GM21786 (cell line): ENCODE measurements around the gene CARS1.

Experiments
- ATAC-seq: cut with Tn5 transposase; IDR thresholded peaks from one replicate; pipeline ENCODE4 v1.9.1; 2021; ENCODE audit not compliant: unreplicated experiment

CARS1 gene

DNA sequence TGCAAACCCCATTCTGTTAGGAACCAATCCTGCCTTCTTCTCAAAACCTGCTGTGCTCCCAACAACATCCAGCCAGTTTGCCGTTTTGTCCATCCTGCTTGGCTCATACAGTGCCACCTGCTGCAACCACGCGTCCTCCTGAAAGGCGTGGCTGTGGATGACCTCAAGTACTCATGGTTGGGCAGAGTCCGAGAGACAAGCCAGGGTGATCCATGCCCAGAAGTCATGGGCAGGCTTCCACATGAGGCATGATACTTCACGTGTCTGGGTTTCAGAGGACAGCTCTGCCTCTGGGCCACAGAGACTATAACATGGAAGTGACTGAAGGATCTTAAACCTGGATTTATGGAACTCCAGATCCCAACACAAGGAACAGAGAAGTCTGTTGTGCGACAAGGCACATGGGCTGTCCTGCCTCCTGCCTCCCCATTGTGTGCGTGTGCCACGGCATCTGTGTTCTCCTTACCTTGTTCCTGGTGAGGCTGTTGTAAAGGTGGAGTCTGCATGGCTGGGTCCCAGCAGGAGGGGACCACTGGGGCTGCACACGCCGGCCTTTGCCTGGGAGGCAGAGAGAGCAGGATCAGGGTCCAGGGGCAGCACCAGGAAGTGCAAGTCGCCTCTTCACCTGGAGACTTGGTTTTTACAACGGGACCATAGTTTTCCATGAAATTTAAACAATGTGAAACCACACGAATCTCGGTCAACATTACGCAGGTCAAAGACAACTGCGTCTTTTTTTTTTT, 15.4 kb downstream of the CARS1 start:
- ATAC-seq, result no peak

DNA sequence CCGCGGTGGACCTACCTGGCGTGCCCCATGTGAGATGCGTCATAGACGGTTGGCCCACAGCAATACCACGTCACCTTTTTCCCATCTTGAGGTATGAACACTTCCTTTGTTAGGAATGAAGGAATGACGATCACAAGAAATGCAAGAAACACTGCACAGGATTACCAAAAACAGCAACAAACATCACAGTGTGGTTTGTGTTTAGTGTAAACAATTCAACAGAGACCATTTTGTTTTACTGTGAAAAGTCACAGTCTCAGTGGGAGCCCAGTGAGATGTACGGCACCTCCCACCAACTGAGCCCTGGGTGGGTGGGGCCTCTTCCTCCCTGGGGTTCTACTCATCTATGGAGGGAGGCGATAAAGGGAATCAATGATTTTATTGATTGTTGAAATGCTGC, 16.3 kb downstream of the CARS1 start:
- no peak for ATAC-seq

DNA sequence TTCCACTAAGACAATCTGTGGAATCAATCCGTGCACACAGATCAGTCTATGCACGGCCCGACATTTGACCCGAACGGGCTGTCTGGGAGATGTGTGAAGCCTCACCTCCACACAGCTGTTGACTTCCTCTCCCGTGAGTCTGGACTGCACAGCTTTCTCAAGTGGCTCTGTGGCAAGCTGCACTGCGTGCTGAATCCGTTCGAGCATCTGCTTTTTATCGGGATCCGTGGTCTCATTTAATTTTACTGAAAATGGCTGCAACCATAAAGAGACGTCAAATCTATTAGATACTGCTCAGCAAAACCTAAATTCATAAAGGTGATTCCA, 19.3 kb downstream of the CARS1 start:
- ATAC-seq, result no peak

DNA sequence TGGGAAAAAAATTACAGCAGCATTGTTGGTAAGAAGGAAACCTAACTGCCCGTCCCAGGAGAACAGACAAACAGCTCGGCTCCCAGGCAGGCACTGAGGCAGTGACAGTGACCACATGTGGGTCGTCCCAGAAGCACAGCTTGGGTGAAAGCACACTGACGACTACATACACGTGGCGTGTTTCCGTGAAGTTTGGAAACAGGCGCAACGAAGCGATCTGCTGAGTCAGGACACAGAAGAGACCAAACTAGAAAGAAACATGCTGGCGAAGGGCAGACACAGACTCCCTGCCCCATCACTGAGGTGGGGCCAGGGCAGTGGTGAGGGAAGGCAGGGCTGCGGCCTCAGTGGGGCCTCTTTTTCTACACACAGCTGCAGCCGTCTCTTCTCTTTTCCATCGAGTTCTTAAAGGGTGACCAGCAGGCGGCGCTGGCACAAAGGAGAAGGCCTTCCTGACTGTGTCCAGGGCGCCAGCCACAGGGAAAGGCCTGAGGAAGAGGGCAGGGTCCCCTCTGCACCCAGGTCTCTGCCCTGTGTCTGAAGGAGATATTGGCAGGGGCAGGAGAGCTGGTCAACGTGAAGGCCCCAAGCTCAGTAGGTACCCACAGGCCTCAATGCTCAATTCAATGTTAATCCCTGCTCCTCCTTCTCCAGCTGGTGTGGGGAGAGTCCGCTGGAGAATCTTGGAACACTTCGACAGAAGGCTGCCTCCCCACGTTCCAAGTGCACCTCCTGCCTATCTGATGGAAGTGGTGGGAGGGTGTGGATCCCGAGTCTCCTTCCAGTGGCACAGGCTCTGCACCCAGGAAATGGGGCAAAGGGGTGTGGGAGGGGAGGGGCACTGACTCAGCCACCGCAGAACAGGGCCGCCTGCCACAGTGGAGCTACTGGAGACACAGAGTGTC, 19.9 kb downstream of the CARS1 start:
- ATAC-seq, result no peak

DNA sequence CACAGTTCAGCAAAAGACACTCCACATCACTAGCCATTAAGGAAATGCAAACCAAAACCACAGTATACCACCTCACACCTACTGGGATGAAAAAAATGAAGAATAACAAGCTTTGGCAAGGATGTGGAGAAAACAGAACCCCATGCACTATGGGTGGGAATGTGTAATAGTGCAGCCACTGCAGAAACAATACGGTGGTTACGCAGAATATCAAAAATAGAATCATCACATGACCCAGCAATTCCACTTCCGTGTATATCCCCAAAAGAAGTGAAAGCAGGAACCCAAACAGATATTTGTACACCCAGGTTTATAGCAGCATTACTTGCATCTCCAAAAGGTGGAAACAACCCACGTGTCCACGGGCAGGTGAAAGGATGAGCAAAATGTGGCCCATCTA, 20.8 kb downstream of the CARS1 start:
- ATAC-seq, result no peak

DNA sequence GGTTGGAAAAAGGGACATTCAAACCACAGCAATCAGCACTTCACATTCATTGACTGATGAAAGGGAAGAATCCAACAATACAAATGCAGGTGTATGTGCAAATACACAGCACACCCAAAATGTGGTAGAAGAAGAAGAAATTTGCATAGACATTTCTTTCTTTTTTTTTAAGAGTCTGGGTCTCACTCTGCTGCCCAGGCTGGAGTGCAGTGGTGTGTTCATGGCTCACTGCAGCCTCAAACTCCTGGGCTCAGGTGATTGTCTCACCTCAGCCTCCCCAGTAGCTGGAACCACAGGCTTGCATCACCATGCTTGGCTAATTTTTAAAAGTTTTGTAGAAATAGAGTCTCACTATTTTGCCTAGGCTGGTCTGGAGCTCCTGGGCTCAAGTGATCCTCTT, 21.9 kb downstream of the CARS1 start:
- no peak for ATAC-seq

DNA sequence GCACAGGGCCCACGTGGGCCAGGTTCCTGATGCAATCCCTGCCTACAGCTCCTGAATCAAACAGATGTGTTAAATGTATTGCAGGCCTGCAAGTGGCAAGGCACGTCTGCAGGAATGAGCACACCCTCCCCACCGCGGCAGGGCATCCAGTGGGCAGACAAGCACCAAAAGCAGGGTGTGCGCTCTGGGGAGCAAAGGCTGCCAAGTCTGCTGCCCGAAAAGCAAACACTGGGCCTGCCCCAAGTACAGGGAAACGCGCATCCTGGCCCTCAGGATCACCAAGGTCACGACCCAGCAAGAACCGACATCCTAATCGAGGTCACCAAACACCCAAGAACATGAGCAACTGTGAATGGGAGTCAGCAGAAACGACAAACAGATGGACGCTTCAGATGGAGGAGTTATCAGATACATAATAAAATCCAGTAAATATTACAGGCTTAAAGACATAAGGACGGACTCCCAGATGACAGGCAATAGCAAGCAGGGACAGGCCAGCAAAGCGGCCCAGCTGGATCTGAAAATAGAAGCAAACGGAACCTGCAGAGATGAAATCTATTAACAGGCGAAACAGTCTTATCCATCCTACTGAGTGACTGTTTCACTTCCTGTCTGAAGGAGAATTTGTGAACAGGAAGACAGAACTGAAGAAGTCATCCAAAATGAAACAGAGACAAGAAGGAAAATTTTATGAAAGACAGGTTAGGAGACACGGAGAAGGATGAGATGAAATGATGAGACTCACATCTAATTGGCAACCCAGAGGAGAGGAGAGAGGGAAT, 26.7 kb downstream of the CARS1 start:
- ATAC-seq, result no peak

DNA sequence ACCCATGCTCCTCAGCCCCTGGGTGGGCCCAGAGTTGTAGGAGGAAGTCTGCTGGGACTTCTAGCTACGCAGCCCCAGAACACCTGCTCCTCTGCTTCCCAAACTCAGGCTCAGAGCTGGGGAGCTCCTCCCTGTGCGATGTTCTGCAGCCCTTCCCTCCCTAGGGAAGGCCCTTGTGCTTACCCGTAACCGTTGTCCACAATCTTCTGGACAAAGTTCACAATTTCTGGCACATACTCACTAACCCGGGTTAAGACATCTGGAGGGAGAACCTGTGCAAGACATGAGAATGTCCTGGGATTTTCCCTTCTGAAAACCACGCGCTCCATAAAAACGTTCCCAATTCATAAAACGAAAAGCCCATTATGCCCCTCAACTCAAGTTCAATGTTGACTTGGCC, 28.4 kb downstream of the CARS1 start:
- no peak for ATAC-seq

DNA sequence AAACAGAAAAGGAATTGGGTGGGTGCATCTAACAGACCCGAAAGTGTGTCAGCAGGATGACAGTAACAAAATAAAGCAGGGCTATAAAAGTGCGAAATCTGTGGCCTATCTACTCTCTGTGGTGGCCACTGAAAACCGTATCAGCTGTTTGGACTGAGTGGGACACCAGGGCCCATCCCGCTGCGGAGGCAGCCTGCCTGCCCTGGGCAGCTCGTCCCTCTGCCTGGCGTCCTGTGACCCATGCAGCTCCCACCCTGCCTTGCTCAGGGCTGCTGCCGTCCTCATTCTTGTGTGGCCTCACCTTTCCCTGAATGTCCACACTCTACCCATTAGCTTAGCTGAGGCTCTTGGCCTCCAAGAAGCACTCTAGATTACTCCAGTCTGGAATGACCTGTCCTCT, 30.4 kb downstream of the CARS1 start:
- no peak for ATAC-seq

DNA sequence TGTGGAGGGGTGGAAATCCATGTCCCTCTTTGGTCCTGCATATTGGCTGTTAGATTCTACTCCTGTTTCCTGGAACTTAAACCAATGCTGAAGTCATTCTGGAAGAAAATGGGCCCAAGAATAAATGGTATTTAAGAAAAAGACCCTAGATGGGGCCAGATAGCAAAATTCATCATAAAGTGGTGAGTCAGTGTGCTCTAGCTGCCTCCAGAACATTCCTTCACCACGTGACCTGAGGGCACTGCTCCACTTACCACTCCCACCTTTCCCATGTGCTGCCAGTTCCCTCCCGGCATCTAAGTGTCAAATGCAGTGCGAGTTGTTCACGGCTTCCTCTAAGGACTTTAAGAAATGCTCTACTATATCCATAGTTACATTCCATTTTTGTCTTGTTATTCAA, 34.2 kb downstream of the CARS1 start:
- no peak for ATAC-seq

DNA sequence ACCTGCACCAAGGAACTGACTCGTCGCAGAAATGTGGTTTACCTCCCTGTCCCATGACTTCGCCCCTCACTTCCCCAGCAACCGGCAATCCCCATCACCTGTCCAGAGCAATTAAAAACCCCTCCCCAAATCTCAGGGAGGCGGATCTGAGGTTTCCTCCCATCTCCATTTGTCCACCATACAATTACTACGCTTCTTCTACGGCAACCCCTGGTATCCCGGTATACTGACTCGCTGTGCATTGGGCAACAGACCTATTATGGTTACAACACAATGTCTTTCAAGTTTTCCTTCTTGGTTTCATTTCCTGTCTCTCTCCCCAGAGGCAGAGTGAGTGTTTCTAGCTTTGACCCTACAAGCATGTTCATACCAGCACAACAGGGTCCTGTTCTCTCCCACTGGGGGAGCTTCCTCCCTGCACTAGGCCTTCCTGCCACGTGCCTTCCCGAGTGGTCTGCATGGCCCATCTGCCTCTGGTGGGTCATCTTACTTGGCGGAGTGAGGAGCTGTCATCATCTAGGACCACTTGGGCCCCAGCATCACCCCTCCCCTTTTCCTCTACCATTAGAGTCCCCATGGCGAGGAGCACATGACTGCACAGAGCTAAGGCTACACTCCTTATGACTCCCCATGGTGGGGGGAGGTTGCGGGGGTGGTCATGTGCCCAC, 34.8 kb downstream of the CARS1 start:
- peak; percentile 84 for ATAC-seq

DNA sequence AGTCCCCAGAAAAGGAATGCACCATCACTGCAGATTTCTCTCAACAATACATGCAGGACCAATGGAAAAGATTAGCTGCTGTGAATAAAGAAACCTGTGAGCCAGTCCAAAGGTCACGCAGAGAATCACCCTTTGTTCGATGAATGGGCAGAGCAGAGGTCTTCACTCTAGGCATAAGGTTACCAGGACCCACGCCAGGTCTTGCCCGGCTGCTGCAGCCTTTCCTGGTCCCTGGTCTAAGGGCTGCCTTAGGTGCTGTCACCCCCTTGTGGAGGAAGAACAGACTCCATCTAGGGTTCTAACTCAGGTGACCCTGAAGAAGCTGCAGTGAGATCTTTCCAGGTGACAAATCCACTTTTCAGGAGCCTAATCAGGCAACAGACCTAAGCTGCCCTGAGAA, 36.1 kb downstream of the CARS1 start:
- ATAC-seq, result no peak

DNA sequence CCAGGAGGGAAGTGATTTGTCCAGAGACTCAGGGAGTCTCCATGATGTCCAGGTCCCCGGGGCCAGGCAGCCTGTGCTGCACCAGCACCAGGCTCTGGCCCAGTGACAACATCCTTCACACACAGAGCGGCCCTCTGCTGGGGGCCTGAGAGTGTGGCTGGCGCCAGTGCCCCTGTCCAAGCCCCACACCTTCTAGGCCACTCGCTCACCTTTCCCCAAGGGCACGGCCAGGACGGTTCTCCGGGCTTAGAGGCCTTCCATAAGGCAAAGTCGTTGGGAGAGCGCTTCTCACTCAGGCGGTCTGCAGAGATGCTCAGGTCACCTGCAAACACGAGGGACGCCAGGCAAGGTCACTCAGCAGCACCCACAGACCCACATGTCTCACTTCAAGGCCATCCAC, 37.2 kb downstream of the CARS1 start:
- ATAC-seq, result no peak

DNA sequence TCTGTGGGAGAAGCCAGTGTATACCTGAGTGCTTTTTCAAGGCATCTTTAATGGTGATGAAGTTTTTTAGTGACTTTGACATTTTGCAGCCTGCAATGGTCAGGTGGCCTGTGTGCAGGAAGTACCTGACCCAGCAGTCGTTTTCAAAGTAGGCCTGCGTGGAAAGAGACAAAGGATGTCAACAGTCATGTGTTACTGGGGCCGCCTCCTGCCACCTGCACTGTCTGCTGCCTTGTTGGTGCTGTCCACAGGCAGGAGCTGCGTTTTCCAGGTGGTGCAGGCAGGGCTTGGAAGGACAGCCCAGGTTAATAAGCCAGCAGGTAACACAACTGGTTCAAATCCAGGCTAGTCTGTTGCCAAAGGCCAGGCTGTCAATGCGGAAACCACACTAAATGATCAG, 38.6 kb downstream of the CARS1 start:
- no peak for ATAC-seq

DNA sequence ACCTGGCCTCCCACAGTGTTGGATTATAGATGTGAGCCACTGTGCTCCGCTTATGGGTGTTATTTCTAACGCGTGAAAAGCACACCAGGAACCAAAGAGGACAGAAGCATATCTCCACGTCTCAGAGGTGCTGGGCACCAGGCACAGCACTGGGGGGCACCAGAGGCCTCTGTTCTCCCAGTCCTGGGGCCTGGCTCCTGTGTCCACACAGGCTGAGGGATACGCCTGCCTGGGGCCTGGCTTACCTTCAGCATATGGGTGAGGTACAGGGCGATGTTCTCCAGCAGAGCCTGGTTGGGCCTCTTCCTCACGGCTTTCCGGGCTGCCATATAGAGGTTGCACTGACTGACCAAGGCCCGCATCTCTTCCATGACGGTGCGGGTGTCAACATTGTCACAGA, 40.4 kb downstream of the CARS1 start:
- no peak for ATAC-seq

DNA sequence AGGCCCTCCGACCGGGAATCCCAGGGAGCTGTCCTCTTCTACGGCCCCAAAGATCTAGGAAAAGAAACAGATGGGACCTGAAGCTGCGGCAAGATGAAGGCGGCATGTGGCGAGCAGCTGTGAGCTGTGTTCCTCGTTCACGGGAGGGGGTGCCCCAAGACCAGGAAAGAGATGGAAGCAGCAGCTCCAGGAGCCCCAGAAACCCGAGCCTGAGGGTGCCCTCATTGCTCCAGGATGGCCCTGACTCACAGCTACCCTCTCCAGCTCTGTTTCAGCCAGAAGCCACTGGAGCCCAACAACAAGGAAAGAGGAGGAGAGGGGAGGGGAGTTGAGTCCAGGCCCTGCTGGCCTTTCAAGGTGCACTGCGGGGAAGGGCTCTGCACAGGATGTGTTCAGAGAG, 41.4 kb downstream of the CARS1 start:
- ATAC-seq, result no peak

DNA sequence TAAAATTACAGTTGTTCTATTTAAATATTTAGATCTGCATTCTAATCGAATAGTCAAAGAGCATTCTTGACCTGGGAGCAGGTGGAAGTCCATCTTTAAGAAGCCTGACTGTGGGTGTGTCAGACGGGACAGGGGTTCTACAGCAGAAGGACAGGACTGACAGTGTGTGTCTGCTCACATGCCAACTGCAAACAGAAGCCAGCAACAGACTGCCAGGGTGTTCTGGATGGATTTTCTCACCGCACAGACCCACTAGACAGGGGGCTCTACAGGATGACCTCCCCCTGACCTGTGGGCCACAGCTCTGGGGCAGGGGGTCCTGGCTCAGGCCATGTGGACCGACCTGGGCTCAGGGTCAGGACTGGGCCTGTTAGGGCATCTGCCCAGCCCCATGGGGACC, 42.3 kb downstream of the CARS1 start:
- no peak for ATAC-seq

DNA sequence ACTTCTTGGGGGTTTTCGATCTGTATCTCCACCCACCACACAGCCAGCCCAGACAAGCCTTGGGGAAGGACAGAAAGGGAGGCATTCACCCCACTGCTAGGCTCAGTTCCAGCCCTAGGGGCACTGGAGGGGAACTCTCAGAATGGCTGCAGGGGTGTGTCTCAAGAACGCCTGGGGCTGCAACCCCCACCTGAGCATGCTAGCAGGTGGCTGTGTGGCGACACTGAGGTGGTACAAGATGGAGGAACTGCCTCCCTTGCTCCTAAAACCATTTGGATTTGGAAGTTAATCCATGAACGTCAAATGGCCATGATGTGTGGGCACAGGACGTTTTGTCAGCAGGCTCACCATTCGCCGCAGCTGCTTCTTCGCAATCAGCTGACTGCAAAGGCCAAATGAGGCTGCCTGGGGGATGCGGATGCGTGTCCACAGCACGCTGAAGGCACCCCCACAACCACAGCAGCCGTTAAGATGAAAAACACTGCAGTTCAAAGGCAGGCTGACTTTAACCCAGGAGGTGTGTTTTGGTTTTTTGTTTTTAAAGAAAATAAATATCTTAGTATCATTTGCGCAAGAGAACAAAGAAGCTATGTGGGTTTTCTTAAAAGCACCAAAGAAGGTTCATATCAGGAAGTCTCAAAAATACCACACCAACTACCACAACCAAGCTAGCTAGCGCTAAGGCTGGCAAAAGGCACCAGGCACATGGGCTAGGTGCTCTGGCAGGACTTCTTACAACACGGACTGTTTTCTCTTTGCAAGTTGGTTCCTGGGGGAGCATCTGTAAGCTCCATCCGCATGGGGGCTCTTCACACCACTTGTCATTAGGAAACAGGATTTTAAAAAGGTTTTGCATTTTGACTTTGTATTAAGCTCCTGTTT, 42.9 kb downstream of the CARS1 start:
- peak; percentile 42 for ATAC-seq

DNA sequence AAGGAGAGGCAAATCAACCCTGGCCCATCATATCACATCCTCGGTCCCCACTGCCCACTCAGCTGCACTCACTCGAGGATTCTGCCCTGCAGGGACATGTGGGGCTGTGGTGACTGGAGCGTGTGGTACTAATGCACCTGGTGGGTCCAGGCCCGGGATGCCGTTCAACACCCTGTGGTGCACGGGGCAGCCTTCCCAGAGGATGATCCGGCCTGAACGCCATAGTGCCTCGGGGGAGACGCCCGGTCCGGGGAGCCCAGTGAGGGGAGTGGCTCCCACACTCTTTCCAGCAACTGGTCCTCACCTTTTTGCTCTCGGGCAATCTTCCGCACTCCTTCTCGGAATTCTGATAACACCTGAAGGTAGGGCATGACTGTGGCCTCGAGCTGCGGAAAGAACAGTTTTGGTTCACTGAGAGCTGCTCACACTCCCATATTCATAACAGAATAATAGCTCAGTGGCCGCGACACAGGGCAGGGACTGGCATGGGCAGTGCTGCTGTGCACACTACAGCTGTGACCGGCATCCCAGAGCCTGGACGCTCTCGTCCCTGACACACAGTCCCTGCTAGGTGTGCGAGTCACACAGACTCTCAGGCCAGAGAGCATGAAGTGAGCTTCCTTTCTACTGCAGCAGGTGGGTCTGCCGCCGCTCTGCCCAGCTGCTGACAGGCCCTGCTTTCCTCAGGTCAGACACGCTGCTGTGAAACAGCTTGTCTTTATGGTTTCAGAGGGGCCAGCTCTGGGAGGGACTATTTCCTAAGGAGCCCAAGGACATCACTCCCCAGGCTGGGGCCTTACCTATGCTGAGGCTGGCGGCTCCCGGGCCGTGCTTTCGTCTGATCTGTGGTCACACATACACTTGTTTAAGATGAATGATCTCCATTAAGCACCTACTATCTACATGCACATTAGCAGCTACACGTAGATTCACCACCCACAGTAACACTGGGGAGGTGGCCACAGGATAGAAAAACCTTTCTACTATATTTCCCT, 45.0 kb downstream of the CARS1 start:
- no peak for ATAC-seq
